GM15510 (cell line): ENCODE results near the gene AGAP3.

Experiments
- POLR2A ChIP-seq: IDR thresholded peaks from 3 replicates; pipeline ENCODE4 v1.6.1; 2011; ENCODE audit warnings: borderline replicate concordance; ENCODE audit not compliant: insufficient read length; ENCODE audit errors: extremely low read depth

The AGAP3 gene

GRCh38 chr7:151101621-151102396 is 15.5 kb downstream of the AGAP3 start:
- TF ChIP-seq POLR2A = no peak

GRCh38 chr7:151102991-151103390 is 16.7 kb downstream of the AGAP3 start:
- TF ChIP-seq POLR2A = no peak

- no peak for TF ChIP-seq POLR2A
These were observed 17.7 kb downstream of the AGAP3 start for GRCh38 chr7:151103973-151104372.

- no peak for TF ChIP-seq POLR2A
These were observed 18.3 kb downstream of the AGAP3 start for GRCh38 chr7:151104411-151105235.

GRCh38 chr7:151107882-151108281 is 21.6 kb downstream of the AGAP3 start:
- no peak for TF ChIP-seq POLR2A

GRCh38 chr7:151109094-151110048 is 23.1 kb downstream of the AGAP3 start:
- no peak for TF ChIP-seq POLR2A

- TF ChIP-seq POLR2A = no peak
These were observed 24.1 kb downstream of the AGAP3 start for GRCh38 chr7:151110236-151110940.

GRCh38 chr7:151110941-151111645 is 24.8 kb downstream of the AGAP3 start:
- TF ChIP-seq POLR2A = no peak

GRCh38 chr7:151113344-151114150 is 27.3 kb downstream of the AGAP3 start:
- no peak for TF ChIP-seq POLR2A

GRCh38 chr7:151114151-151115090 is 28.1 kb downstream of the AGAP3 start:
- TF ChIP-seq POLR2A = no peak

GRCh38 chr7:151115121-151115835 is 29.0 kb downstream of the AGAP3 start:
- no peak for TF ChIP-seq POLR2A

GRCh38 chr7:151115836-151116418 is 29.7 kb downstream of the AGAP3 start:
- TF ChIP-seq POLR2A = no peak
